ENCODE results near the gene TMPRSS7.

TMPRSS7 gene

GRCh38 chr3:112096176-112096575, 61.6 kb downstream of the TMPRSS7 start:
- DNase-seq (ENCODE audit: low spot score): no peak

GRCh38 chr3:112097378-112097777, 62.8 kb downstream of the TMPRSS7 start:
- DNase-seq (ENCODE audit: low spot score): no peak

GRCh38 chr3:112101916-112102315, 67.4 kb downstream of the TMPRSS7 start:
- no peak for DNase-seq (ENCODE audit: low spot score)

- no peak for DNase-seq (ENCODE audit: low spot score)
Observed at GRCh38 chr3:112104774-112105173, 70.2 kb downstream of the TMPRSS7 start.

GRCh38 chr3:112109322-112109721, 74.8 kb downstream of the TMPRSS7 start:
- DNase-seq (ENCODE audit: low spot score): no peak

GRCh38 chr3:112111785-112112402, 77.4 kb downstream of the TMPRSS7 start:
- peak; percentile 80 for DNase-seq (ENCODE audit: low spot score)

- DNase-seq (ENCODE audit: low spot score): no peak
Observed at GRCh38 chr3:112114576-112115160, 80.1 kb downstream of the TMPRSS7 start.

- no peak for DNase-seq (ENCODE audit: low spot score)
Observed at GRCh38 chr3:112115161-112115739, 80.7 kb downstream of the TMPRSS7 start.

GRCh38 chr3:112115806-112116383, 81.4 kb downstream of the TMPRSS7 start:
- DNase-seq (ENCODE audit: low spot score): no peak

- DNase-seq (ENCODE audit: low spot score): no peak
Observed at GRCh38 chr3:112116748-112117186, 82.2 kb downstream of the TMPRSS7 start.

- no peak for DNase-seq (ENCODE audit: low spot score)
Observed at GRCh38 chr3:112117415-112117814, 82.9 kb downstream of the TMPRSS7 start.

- DNase-seq (ENCODE audit: low spot score): no peak
Observed at GRCh38 chr3:112117841-112118571, 83.5 kb downstream of the TMPRSS7 start.

GRCh38 chr3:112119962-112120836, 85.7 kb downstream of the TMPRSS7 start:
- peak; percentile 24 for DNase-seq (ENCODE audit: low spot score)

GRCh38 chr3:112121577-112122547, 87.3 kb downstream of the TMPRSS7 start:
- DNase-seq (ENCODE audit: low spot score): no peak

GRCh38 chr3:112122870-112123269, 88.3 kb downstream of the TMPRSS7 start:
- no peak for DNase-seq (ENCODE audit: low spot score)

- no peak for DNase-seq (ENCODE audit: low spot score)
Observed at GRCh38 chr3:112123548-112123947, 89.0 kb downstream of the TMPRSS7 start.

- no peak for DNase-seq (ENCODE audit: low spot score)
Observed at GRCh38 chr3:112124907-112125607, 90.5 kb downstream of the TMPRSS7 start.

- no peak for DNase-seq (ENCODE audit: low spot score)
Observed at GRCh38 chr3:112126511-112126911, 92.0 kb downstream of the TMPRSS7 start.
